ENCODE results near the gene C16orf87.

Gene C16orf87

DNA sequence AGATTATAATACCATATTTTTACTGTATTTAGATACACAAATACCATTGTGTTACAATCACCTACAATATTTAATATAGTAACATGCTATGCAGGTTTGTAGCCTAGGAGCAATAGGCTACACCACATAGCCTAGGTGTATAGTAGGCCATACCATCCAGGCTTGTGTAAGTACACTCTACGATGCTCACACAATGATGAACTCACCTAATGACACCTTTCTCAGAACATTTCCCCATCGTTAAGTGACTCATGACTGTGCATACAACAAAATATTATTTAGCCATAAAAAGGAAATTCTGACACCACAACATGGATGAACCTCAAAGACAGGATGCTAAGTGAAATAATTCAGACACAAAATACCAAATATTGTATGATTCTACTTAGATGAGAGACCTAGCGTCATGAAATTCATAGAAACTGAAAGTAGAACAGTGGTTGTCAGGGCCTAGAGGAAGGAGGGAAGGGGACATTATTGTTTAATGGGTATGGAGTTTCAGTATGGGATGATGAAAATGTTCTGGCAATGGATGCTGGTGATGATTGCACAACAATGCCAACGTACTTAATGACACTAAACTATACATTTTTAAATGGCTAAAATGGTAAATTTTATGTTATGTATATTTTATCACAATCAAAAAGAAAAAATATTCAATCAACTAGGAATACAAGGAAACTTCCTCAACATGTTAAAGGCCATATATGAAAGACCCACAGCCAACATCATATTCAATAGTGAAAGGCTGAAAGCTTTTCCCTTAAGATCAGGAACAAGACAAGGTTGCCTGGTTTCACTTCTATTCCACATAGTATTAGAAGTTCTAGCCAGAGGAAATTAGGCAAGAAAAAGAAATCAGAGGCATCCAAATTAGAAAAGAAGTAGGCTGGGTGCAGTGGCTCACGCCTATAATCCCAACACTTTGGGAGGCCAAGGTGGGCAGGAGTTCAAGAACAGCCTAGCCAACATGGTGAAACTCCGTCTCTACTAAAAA, 5.9 kb upstream of the C16orf87 start:
- H3K4me2 ChIP-seq (ENCODE audit: low read depth, low read length, poor library complexity, severe bottlenecking) = no peak overlapping the region

DNA sequence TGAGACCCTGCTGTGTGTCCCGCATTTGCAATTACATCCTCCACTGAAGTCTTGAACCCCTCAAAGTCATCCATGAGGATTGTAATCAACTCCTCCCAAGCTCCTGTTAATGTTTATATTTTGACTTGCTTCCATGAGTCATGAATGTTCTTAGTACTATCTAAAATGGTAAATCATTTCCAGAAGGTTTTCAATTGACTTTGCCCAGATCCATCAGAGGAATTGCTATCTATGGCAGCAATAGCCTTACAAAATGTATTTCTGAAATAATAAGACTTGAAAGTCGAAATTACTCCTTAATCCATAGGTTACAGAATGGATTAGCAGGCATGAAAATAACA, 2.5 kb upstream of the C16orf87 start:
- no peaks in the 10 kb centered on the region for H3K9me2 ChIP-seq (replicated peaks; ENCODE audit: low read depth, low read length)
- no peaks in the 10 kb centered on the region for H3F3A ChIP-seq (ENCODE audit: low read depth)
- no peak overlapping the region for H3K4me2 ChIP-seq (ENCODE audit: low read depth, low read length, poor library complexity, severe bottlenecking)
- no peak for TF ChIP-seq EZH2phosphoT487 (IDR thresholded peaks at IDR 0.05; ENCODE audit: borderline replicate concordance)
- peaks cover 20% of the 10 kb centered on the region for H3K4me1 ChIP-seq (ENCODE audit: insufficient read depth, low read length, poor library complexity, severe bottlenecking)
- H3K9ac ChIP-seq (ENCODE audit: low read depth, low read length, poor library complexity, severe bottlenecking) = no peak overlapping the region
- H4K20me1 ChIP-seq (ENCODE audit: insufficient read depth, low read length, poor library complexity, severe bottlenecking) = peaks cover 14% of the 10 kb centered on the region
- no peaks in the 10 kb centered on the region for H3K36me3 ChIP-seq (ENCODE audit: insufficient read depth, low read length)
- no peaks in the 10 kb centered on the region for H3K9me3 ChIP-seq (ENCODE audit: insufficient read depth, low read depth, low read length)
- no peak overlapping the region for H3K4me3 ChIP-seq (ENCODE audit: low read length, poor library complexity, severe bottlenecking)
- no peak overlapping the region for H2AFZ ChIP-seq (ENCODE audit: low read length)
- H3K27me3 ChIP-seq (ENCODE audit: insufficient read depth, low read length, poor library complexity, severe bottlenecking) = no peaks in the 10 kb centered on the region
- H3K79me2 ChIP-seq (ENCODE audit: insufficient read depth, low read length) = peaks cover 22% of the 10 kb centered on the region

More for the DNA sequence above, 5.9 kb upstream of the C16orf87 start:
- Histone ChIP-seq H3K79me2 (ENCODE audit: insufficient read depth, low read length) (no peaks in the 10 kb centered on the region), H2AFZ (ENCODE audit: low read length) (no peak overlapping the region), H3K27me3 (ENCODE audit: insufficient read depth, low read length, poor library complexity, severe bottlenecking) (no peaks in the 10 kb centered on the region), H3K9ac (ENCODE audit: low read depth, low read length, poor library complexity, severe bottlenecking) (no peak overlapping the region), H3F3A (ENCODE audit: low read depth) (no peaks in the 10 kb centered on the region), H3K9me3 (ENCODE audit: insufficient read depth, low read depth, low read length) (peaks cover under 1% of the 10 kb centered on the region; the same call in 1 of the 2 replicates), H4K20me1 (ENCODE audit: insufficient read depth, low read length, poor library complexity, severe bottlenecking) (no peaks in the 10 kb centered on the region), H3K4me3 (ENCODE audit: low read length, poor library complexity, severe bottlenecking) (no peak overlapping the region), H3K4me1 (ENCODE audit: insufficient read depth, low read length, poor library complexity, severe bottlenecking) (no peaks in the 10 kb centered on the region), H3K9me2 (replicated peaks; ENCODE audit: low read depth, low read length) (no peaks in the 10 kb centered on the region), H3K36me3 (ENCODE audit: insufficient read depth, low read length) (no peaks in the 10 kb centered on the region)
- TF ChIP-seq, protein P1, sequence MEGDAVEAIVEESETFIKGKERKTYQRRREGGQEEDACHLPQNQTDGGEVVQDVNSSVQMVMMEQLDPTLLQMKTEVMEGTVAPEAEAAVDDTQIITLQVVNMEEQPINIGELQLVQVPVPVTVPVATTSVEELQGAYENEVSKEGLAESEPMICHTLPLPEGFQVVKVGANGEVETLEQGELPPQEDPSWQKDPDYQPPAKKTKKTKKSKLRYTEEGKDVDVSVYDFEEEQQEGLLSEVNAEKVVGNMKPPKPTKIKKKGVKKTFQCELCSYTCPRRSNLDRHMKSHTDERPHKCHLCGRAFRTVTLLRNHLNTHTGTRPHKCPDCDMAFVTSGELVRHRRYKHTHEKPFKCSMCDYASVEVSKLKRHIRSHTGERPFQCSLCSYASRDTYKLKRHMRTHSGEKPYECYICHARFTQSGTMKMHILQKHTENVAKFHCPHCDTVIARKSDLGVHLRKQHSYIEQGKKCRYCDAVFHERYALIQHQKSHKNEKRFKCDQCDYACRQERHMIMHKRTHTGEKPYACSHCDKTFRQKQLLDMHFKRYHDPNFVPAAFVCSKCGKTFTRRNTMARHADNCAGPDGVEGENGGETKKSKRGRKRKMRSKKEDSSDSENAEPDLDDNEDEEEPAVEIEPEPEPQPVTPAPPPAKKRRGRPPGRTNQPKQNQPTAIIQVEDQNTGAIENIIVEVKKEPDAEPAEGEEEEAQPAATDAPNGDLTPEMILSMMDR (conservative IDR thresholded peaks at IDR 0.05; ENCODE audit: low read length) = no peak
- no peak for TF ChIP-seq EZH2phosphoT487 (IDR thresholded peaks at IDR 0.05; ENCODE audit: borderline replicate concordance)

DNA sequence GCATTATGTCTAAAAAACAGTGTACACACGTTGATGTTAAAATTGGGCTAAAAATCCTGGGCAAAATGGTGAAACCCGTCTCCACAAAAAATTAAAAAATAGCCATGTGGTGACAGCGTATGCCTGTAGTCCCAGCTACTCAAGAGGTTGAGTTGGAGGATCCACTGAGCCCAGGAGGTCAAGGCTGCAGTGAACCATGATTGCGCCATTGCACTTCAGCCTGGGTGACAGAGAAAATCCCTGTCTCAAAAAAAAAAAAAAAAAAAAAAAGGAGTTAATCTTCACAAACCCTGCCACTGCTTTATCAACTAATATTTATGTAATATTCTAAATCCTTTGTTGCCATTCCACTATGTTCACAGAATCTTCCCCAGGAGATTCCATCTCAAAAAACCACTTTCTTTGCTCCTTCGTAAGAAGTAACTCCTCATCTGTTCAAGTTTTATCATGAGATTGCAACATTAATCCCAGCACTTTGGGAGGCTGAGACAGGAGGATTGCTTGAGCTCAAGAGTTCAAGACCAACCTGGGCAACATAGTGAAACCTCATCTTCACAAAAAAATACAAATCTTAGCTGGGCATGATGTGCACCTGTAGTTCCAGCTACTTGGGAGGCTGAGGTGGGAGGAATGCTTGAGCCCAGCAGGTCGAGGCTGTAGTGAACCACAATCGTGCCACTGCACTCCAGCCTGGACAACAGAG, 1.9 kb upstream of the C16orf87 start:
- Histone ChIP-seq H3F3A (ENCODE audit: low read depth) (no peaks in the 10 kb centered on the region), H3K4me3 (ENCODE audit: low read length, poor library complexity, severe bottlenecking) (no peak overlapping the region), H3K9me2 (replicated peaks; ENCODE audit: low read depth, low read length) (no peaks in the 10 kb centered on the region), H3K4me1 (ENCODE audit: insufficient read depth, low read length, poor library complexity, severe bottlenecking) (peaks cover 24% of the 10 kb centered on the region), H2AFZ (ENCODE audit: low read length) (no peak overlapping the region), H3K36me3 (ENCODE audit: insufficient read depth, low read length) (no peaks in the 10 kb centered on the region), H3K4me2 (ENCODE audit: low read depth, low read length, poor library complexity, severe bottlenecking) (no peak overlapping the region), H4K20me1 (ENCODE audit: insufficient read depth, low read length, poor library complexity, severe bottlenecking) (peaks cover 18% of the 10 kb centered on the region), H3K27me3 (ENCODE audit: insufficient read depth, low read length, poor library complexity, severe bottlenecking) (no peaks in the 10 kb centered on the region), H3K79me2 (ENCODE audit: insufficient read depth, low read length) (peaks cover 27% of the 10 kb centered on the region), H3K9ac (ENCODE audit: low read depth, low read length, poor library complexity, severe bottlenecking) (no peak overlapping the region), H3K9me3 (ENCODE audit: insufficient read depth, low read depth, low read length) (no peaks in the 10 kb centered on the region)
- TF ChIP-seq EZH2phosphoT487 (IDR thresholded peaks at IDR 0.05; ENCODE audit: borderline replicate concordance) = no peak
- TF ChIP-seq, protein P1 (conservative IDR thresholded peaks at IDR 0.05; ENCODE audit: low read length) = no peak
